BE2C (cell line): ENCODE data around the gene HIC1.
A peak's percentile ranks its signal among the peaks of the same experiment; 100 is the strongest.

ENCODE experiments used
- DNase-seq: peaks from one replicate; pipeline ENCODE4 v3.0.0-alpha.2; 2020
- H3K27me3 ChIP-seq: fragments of 250-450 bp; sonication (Bioruptor Pico); 2 replicates; pipeline ENCODE4 v1.5.1; 2020; ENCODE audit warnings: mild to moderate bottlenecking
- H3K36me3 ChIP-seq: fragments of 250-450 bp; sonication (Bioruptor Pico); 2 replicates; pipeline ENCODE4 v1.5.1; 2020; ENCODE audit warnings: mild to moderate bottlenecking
- H3K4me1 ChIP-seq: fragments of 250-450 bp; sonication (Bioruptor Pico); 2 replicates; pipeline ENCODE4 v1.5.1; 2020
- H3K4me3 ChIP-seq: 2 replicates; pipeline ENCODE4 v1.5.1; 2011; ENCODE audit warnings: low read depth, low read length
- H3K9me3 ChIP-seq: fragments of 250-450 bp; sonication (Bioruptor Pico); 2 replicates; pipeline ENCODE4 v1.5.1; 2020
- TF ChIP-seq, protein P1 (sequence below): IDR thresholded peaks from 2 replicates; pipeline ENCODE4 v1.5.1; 2012; ENCODE audit warnings: mild to moderate bottlenecking, low read depth, low read length

HIC1 gene

GRCh38 chr17:2083613-2084035 lies 28.7 kb downstream of the HIC1 start:
- TF ChIP-seq, protein P1, sequence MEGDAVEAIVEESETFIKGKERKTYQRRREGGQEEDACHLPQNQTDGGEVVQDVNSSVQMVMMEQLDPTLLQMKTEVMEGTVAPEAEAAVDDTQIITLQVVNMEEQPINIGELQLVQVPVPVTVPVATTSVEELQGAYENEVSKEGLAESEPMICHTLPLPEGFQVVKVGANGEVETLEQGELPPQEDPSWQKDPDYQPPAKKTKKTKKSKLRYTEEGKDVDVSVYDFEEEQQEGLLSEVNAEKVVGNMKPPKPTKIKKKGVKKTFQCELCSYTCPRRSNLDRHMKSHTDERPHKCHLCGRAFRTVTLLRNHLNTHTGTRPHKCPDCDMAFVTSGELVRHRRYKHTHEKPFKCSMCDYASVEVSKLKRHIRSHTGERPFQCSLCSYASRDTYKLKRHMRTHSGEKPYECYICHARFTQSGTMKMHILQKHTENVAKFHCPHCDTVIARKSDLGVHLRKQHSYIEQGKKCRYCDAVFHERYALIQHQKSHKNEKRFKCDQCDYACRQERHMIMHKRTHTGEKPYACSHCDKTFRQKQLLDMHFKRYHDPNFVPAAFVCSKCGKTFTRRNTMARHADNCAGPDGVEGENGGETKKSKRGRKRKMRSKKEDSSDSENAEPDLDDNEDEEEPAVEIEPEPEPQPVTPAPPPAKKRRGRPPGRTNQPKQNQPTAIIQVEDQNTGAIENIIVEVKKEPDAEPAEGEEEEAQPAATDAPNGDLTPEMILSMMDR = no peak
- no peak for DNase-seq
- Histone ChIP-seq H3K9me3 (no peaks in the 10 kb centered on the region), H3K36me3 (no peaks in the 10 kb centered on the region), H3K27me3 (no peaks in the 10 kb centered on the region), H3K4me1 (peaks cover 23% of the 10 kb centered on the region), H3K4me3 (no peak overlapping the region)

- H3K9me3 ChIP-seq = no peaks in the 10 kb centered on the region
- TF ChIP-seq, protein P1 = no peak
- no peaks in the 10 kb centered on the region for H3K27me3 ChIP-seq
- H3K4me1 ChIP-seq = peaks cover 23% of the 10 kb centered on the region
- H3K4me3 ChIP-seq = no peak overlapping the region
- H3K36me3 ChIP-seq = no peaks in the 10 kb centered on the region
- peak; percentile 41 for DNase-seq
Observed at GRCh38 chr17:2084036-2084765, 29.3 kb downstream of the HIC1 start.

- peak; percentile 39 for DNase-seq
- Histone ChIP-seq H3K9me3 (no peaks in the 10 kb centered on the region), H3K4me1 (peaks cover 23% of the 10 kb centered on the region), H3K4me3 (no peak overlapping the region), H3K36me3 (no peaks in the 10 kb centered on the region), H3K27me3 (no peaks in the 10 kb centered on the region)
- TF ChIP-seq, protein P1 = no peak
Observed at GRCh38 chr17:2084766-2085647, 30.1 kb downstream of the HIC1 start.

- TF ChIP-seq, protein P1 = no peak
- no peaks in the 10 kb centered on the region for H3K36me3 ChIP-seq
- DNase-seq = no peak
Observed at GRCh38 chr17:2085648-2085949, 30.7 kb downstream of the HIC1 start.

DNA sequence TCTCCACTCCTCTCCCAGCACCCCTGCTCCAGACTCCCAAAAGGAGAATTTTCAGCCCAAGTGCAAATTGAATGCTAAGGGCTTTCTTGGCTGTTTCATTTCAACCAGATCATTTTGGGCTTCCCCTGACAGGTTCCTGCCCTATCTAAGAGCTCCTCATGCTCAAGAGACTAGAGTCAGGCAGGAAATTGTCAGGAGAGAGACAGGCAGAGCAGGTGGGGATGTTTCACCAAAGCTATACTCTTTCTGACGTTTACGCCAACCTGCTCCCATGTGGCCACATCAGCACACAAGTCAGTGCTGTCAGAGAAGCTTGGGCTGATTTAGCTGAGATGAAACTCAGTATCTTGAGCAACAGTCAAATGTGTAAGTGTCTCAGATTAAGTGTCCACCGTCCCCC lies 31.4 kb downstream of the HIC1 start:
- TF ChIP-seq, protein P1 = no peak
- Histone ChIP-seq H3K4me1 (peaks cover 23% of the 10 kb centered on the region), H3K9me3 (no peaks in the 10 kb centered on the region), H3K36me3 (no peaks in the 10 kb centered on the region), H3K4me3 (no peak overlapping the region), H3K27me3 (no peaks in the 10 kb centered on the region)
- no peak for DNase-seq

More at GRCh38 chr17:2085648-2085949, 30.7 kb downstream of the HIC1 start:
- no peaks in the 10 kb centered on the region for H3K9me3 ChIP-seq
- no peaks in the 10 kb centered on the region for H3K27me3 ChIP-seq
- H3K4me3 ChIP-seq = no peak overlapping the region
- peaks cover 23% of the 10 kb centered on the region for H3K4me1 ChIP-seq

DNA sequence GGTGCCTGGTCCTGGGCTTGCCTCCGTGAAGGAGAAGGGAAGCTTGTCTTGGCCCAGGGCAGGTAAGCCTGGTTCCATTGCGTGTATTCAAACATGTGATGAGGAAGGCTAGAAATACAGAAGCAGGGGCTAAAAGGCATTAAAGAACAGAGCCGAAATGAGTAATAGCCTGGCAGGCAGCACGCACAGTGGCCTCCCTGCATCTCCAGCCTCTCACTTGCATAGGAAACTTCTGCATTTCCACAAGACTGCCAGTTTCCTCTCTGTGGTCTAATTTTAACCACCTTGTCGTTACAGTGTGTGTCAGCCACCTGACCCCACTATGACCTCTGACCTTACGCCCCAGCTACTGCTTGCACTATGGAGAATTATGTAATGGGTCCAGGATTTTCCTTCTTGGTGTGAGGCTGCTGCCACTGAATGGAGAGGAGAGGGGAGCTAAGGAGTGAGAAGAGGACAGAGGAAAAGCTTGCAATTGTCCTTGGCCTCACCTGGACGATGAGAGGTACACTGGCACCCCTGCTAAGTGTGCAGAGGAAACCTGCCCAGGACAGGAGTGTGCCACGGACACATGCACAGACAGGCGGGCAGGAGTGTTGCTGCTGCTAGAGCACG lies 32.8 kb downstream of the HIC1 start:
- no peak for DNase-seq

More for the DNA sequence above, 32.8 kb downstream of the HIC1 start:
- TF ChIP-seq, protein P1 = no peak
- no peaks in the 10 kb centered on the region for H3K9me3 ChIP-seq
- peaks cover 19% of the 10 kb centered on the region for H3K4me1 ChIP-seq
- H3K27me3 ChIP-seq = no peaks in the 10 kb centered on the region
- H3K36me3 ChIP-seq = no peaks in the 10 kb centered on the region
- H3K4me3 ChIP-seq = no peak overlapping the region
